KMS-11 (cell line): ENCODE results near the gene NRROS.

Source experiments
- H2AFZ ChIP-seq: fragments of 200-600 bp; sonication (generic); 2 replicates; pipeline ENCODE4 v1.6.1; 2016; ENCODE audit warnings: antibody characterized with exemption, mixed run types, low read depth
- H3K27ac ChIP-seq: fragments of 200-600 bp; sonication (generic); 2 replicates; pipeline ENCODE4 v1.6.1; 2016; ENCODE audit warnings: mild to moderate bottlenecking, mixed run types
- H3K27me3 ChIP-seq: fragments of 200-600 bp; sonication (generic); 2 replicates; pipeline ENCODE4 v1.6.1; 2017; ENCODE audit warnings: mild to moderate bottlenecking, low read depth, mixed run types, moderate library complexity; ENCODE audit not compliant: insufficient read depth
- H3K36me3 ChIP-seq: fragments of 200-600 bp; sonication (generic); 2 replicates; pipeline ENCODE4 v1.6.1; 2017; ENCODE audit warnings: mild to moderate bottlenecking, mixed run types; ENCODE audit not compliant: insufficient read depth
- H3K4me1 ChIP-seq: fragments of 200-600 bp; sonication (generic); 2 replicates; pipeline ENCODE4 v1.6.1; 2016; ENCODE audit warnings: mild to moderate bottlenecking, low read depth, mixed run types; ENCODE audit not compliant: poor library complexity, severe bottlenecking
- H3K4me2 ChIP-seq: fragments of 200-600 bp; sonication (generic); 2 replicates; pipeline ENCODE4 v1.7.0; 2016; ENCODE audit warnings: mild to moderate bottlenecking, mixed run types
- H3K4me3 ChIP-seq: fragments of 200-600 bp; sonication (generic); IDR thresholded peaks from 2 replicates; pipeline ENCODE4 v1.6.1; 2017; ENCODE audit warnings: low read depth, low read length, mixed read lengths; ENCODE audit not compliant: insufficient read depth
- H3K79me2 ChIP-seq: fragments of 200-600 bp; sonication (generic); 2 replicates; pipeline ENCODE4 v1.6.1; 2016; ENCODE audit warnings: low read depth, mixed run types; ENCODE audit not compliant: insufficient read depth
- H3K9ac ChIP-seq: fragments of 200-600 bp; sonication (generic); 2 replicates; pipeline ENCODE4 v1.6.1; 2016; ENCODE audit warnings: mild to moderate bottlenecking, mixed run types
- H4K20me1 ChIP-seq: fragments of 200-600 bp; sonication (generic); 2 replicates; pipeline ENCODE4 v1.6.1; 2016; ENCODE audit warnings: mild to moderate bottlenecking, mixed run types; ENCODE audit not compliant: insufficient read depth
- TF ChIP-seq, protein P1 (sequence below): fragments of 200-600 bp; sonication (generic); conservative IDR thresholded peaks from 2 replicates; pipeline ENCODE4 v1.6.1; 2017; ENCODE audit warnings: low read depth, mild to moderate bottlenecking, antibody characterized with exemption, low read length, moderate library complexity, mixed read lengths

Gene NRROS

DNA sequence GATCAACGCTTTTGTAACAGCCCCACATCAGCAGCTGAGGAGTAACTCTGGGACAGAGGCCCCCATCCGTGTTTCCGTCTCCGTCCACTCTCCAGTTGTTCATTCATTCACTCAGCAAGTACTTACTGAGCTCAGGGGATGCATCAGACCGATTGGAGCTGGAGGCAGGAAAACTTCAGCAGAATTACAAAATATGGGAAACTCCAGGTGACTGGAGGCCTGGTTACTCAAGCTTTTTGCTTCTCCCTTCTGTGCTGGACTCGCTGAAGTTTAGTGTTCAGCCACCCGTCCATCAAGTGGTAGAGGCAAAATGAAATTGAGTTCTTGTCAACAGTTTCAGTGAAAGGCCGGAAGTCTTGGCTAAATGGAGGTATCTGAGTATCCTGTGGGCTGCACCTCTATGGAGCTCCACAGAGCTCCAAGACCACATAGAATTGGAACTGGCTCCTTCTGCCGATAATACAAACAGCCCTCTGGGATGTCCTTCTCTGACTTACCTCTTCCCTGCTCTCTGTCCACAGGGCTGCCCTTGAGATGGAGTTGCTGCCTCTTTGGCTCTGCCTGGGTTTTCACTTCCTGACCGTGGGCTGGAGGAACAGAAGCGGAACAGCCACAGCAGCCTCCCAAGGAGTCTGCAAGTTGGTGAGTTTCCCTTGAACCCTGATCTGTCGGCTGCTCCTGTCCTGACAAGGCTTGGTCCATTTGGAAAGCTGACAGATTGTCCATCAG lies 14.7 kb downstream of the NRROS start:
- Histone ChIP-seq H3K9ac (no peak overlapping the region), H3K27me3 (no peaks in the 10 kb centered on the region), H3K4me2 (no peak overlapping the region), H3K4me3 (no peak overlapping the region), H3K27ac (no peak overlapping the region), H4K20me1 (no peaks in the 10 kb centered on the region), H2AFZ (no peak overlapping the region), H3K4me1 (no peaks in the 10 kb centered on the region), H3K79me2 (no peaks in the 10 kb centered on the region), H3K36me3 (no peaks in the 10 kb centered on the region; the same call in 1 of the 2 replicates)
- TF ChIP-seq, protein P1, sequence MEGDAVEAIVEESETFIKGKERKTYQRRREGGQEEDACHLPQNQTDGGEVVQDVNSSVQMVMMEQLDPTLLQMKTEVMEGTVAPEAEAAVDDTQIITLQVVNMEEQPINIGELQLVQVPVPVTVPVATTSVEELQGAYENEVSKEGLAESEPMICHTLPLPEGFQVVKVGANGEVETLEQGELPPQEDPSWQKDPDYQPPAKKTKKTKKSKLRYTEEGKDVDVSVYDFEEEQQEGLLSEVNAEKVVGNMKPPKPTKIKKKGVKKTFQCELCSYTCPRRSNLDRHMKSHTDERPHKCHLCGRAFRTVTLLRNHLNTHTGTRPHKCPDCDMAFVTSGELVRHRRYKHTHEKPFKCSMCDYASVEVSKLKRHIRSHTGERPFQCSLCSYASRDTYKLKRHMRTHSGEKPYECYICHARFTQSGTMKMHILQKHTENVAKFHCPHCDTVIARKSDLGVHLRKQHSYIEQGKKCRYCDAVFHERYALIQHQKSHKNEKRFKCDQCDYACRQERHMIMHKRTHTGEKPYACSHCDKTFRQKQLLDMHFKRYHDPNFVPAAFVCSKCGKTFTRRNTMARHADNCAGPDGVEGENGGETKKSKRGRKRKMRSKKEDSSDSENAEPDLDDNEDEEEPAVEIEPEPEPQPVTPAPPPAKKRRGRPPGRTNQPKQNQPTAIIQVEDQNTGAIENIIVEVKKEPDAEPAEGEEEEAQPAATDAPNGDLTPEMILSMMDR, result no peak

DNA sequence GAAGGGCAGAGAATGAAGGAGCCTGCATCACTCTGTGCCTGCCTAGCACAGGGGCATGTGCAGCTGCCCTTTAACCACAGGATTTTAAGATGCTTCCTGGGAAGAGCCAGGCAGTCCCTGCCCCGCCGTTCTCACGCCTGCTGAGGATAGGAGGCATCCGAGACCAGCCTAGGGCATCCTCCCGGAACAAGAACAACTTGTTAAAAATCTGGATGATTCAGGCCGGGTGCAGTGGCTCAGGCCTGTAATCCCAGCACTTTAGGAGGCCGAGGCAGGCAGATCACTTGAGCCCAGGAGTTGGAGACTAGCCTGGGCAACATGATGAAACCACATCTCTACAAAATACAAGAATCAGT lies 15.2 kb downstream of the NRROS start:
- Histone ChIP-seq H3K27me3 (no peaks in the 10 kb centered on the region), H3K4me1 (no peaks in the 10 kb centered on the region), H3K4me2 (no peak overlapping the region), H2AFZ (no peak overlapping the region), H3K36me3 (no peaks in the 10 kb centered on the region; the same call in 1 of the 2 replicates), H3K9ac (no peak overlapping the region), H4K20me1 (no peaks in the 10 kb centered on the region), H3K79me2 (no peaks in the 10 kb centered on the region), H3K27ac (no peak overlapping the region), H3K4me3 (no peak overlapping the region)
- TF ChIP-seq, protein P1, result no peak

DNA sequence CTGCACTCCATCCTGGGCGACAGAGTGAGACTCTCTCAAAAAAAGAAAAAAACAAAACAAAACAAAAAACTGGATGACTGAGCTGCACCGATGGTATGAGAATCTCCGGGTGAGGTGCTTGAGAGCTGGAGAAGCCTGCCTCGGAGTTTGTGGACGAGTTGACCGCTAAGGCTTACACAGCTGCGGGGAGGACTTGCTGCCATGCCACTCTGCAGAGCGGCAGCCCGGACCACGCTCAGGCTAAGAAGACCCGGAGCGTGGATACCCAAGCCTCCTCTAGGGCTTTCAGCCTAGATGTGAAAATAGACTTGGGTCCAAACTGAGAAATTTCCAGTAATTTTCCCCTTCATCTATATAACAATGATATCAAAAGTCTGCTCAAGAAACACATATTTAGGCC lies 16.0 kb downstream of the NRROS start:
- Histone ChIP-seq H3K4me1 (no peaks in the 10 kb centered on the region), H3K4me3 (no peak overlapping the region), H3K27ac (no peak overlapping the region), H2AFZ (no peak overlapping the region), H3K79me2 (no peaks in the 10 kb centered on the region), H3K36me3 (no peaks in the 10 kb centered on the region; the same call in 1 of the 2 replicates), H3K27me3 (no peaks in the 10 kb centered on the region), H4K20me1 (no peaks in the 10 kb centered on the region), H3K9ac (no peak overlapping the region), H3K4me2 (no peak overlapping the region)
- TF ChIP-seq, protein P1, result no peak

DNA sequence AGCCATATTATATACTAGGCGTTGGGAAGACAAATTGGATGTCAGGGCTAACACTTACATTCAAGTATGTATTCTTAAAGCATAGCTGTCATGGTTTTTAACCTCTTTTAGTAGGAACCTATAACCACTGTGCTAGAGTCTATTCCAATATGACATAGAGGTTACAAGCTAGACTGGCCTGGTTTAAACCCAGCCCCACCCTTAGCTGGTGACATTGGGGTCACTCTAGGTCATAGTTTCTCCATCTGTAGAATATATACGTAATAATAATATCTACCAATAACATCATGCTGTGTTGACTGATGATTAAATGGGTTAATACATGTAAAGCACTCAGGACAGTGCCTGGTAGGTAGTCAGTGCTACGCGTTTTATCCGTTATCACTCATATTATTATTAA lies 16.7 kb downstream of the NRROS start:
- H3K79me2 ChIP-seq, result no peaks in the 10 kb centered on the region
- H4K20me1 ChIP-seq, result no peaks in the 10 kb centered on the region
- no peak overlapping the region for H3K27ac ChIP-seq
- no peaks in the 10 kb centered on the region for H3K4me1 ChIP-seq
- TF ChIP-seq, protein P1, result no peak
- no peaks in the 10 kb centered on the region; the same call in 1 of the 2 replicates for H3K36me3 ChIP-seq
- no peak overlapping the region for H3K9ac ChIP-seq
- H3K4me3 ChIP-seq, result no peak overlapping the region
- H3K27me3 ChIP-seq, result no peaks in the 10 kb centered on the region
- no peak overlapping the region for H2AFZ ChIP-seq
- no peak overlapping the region for H3K4me2 ChIP-seq
